ENCODE results near the gene RAB9A. TPM values are rescaled to one million over a fixed set of nuclear protein-coding genes. Genes with fewer than 3 reads are reported as not detected.

RAB9A gene
- total and polyA plus RNA-seq, 9 of the 15 experiments (the other 6 are each of a cell fraction or from before 2014, with no cell fraction given), result 13.5 to 20.8 (median 17.7) TPM

DNA sequence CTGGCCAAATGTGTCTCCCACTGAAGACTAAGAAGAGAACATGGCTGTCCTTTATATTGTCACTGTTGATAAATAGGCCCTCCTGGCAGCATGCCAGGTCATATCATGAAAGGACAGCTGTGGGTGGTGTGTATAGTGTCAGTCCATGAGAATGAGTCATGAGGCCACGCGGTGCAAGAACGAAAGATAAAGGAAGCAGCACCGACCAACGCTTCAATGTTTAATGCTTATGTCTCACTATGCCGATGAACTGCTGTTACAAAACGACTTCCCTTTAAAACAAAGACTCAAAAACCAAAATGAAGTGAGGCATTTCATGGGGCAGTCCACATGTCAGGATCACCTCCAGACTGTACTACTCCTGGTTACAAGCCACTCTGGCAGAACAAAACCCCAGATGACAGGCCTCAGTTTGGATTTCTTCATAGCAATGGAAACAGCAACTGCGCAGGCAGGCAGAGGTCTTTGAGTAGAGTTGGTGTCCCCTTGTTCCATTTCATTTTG lies 41.2 kb upstream of the RAB9A start (continued):
- TF ChIP-seq BDP1 (IDR thresholded peaks at IDR 0.05; ENCODE audit: insufficient read depth, insufficient read length) (no peak), CBX5 (IDR thresholded peaks at IDR 0.05; ENCODE audit: borderline replicate concordance, low read depth) (0 out of 2 replicates have a peak, but pooled peaks have one; percentile 28), JUN (IDR thresholded peaks at IDR 0.05; ENCODE audit: borderline replicate concordance, low read depth, low read length) (peak; percentile 99), JUN (CRISPR knock-in tag; IDR thresholded peaks at IDR 0.05; ENCODE audit: borderline replicate concordance) (no peak; the same call in 1 of the 2 replicates), NCOA6 (IDR thresholded peaks at IDR 0.05) (no peak), SPI1 (IDR thresholded peaks at IDR 0.05; ENCODE audit: borderline replicate concordance, low read depth, low read length) (no peak; the same call in 1 of the 2 replicates), NR2F6 (CRISPR knock-in tag; IDR thresholded peaks at IDR 0.05) (no peak), ZNF174 (CRISPR knock-in tag; IDR thresholded peaks at IDR 0.05) (no peak), ZNF184 (CRISPR knock-in tag; IDR thresholded peaks at IDR 0.05) (no peak), POLR3G (IDR thresholded peaks at IDR 0.05; ENCODE audit: extremely low read depth, insufficient read length, insufficient replicate concordance) (no peak), ZNF764 (CRISPR knock-in tag; IDR thresholded peaks at IDR 0.05; ENCODE audit: low read depth) (no peak)
- TF ChIP-seq, protein P1, sequence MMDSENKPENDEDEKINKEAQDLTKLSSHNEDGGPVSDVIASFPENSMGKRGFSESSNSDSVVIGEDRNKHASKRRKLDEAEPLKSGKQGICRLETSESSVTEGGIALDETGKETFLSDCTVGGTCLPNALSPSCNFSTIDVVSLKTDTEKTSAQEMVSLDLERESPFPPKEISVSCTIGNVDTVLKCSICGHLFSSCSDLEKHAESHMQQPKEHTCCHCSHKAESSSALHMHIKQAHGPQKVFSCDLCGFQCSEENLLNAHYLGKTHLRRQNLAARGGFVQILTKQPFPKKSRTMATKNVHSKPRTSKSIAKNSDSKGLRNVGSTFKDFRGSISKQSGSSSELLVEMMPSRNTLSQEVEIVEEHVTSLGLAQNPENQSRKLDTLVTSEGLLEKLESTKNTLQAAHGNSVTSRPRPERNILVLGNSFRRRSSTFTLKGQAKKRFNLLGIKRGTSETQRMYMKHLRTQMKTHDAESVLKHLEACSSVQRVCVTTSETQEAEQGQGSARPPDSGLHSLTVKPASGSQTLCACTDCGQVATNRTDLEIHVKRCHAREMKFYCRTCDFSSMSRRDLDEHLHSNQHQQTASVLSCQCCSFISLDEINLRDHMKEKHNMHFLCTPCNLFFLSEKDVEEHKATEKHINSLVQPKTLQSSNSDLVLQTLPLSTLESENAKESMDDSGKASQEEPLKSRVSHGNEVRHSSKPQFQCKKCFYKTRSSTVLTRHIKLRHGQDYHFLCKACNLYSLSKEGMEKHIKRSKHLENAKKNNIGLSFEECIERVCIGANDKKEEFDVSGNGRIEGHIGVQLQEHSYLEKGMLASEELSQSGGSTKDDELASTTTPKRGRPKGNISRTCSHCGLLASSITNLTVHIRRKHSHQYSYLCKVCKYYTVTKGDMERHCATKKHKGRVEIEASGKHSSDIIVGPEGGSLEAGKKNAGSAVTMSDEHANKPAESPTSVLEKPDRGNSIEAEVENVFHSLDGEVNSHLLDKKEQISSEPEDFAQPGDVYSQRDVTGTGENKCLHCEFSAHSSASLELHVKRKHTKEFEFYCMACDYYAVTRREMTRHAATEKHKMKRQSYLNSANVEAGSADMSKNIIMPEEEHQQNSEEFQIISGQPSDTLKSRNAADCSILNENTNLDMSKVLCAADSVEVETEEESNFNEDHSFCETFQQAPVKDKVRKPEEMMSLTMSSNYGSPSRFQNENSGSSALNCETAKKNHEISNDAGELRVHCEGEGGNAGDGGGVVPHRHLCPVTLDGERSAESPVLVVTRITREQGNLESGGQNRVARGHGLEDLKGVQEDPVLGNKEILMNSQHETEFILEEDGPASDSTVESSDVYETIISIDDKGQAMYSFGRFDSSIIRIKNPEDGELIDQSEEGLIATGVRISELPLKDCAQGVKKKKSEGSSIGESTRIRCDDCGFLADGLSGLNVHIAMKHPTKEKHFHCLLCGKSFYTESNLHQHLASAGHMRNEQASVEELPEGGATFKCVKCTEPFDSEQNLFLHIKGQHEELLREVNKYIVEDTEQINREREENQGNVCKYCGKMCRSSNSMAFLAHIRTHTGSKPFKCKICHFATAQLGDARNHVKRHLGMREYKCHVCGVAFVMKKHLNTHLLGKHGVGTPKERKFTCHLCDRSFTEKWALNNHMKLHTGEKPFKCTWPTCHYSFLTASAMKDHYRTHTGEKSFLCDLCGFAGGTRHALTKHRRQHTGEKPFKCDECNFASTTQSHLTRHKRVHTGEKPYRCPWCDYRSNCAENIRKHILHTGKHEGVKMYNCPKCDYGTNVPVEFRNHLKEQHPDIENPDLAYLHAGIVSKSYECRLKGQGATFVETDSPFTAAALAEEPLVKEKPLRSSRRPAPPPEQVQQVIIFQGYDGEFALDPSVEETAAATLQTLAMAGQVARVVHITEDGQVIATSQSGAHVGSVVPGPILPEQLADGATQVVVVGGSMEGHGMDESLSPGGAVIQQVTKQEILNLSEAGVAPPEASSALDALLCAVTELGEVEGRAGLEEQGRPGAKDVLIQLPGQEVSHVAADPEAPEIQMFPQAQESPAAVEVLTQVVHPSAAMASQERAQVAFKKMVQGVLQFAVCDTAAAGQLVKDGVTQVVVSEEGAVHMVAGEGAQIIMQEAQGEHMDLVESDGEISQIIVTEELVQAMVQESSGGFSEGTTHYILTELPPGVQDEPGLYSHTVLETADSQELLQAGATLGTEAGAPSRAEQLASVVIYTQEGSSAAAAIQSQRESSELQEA (IDR thresholded peaks at IDR 0.05; ENCODE audit: low read depth), result no peak
- TF ChIP-seq, protein P2, sequence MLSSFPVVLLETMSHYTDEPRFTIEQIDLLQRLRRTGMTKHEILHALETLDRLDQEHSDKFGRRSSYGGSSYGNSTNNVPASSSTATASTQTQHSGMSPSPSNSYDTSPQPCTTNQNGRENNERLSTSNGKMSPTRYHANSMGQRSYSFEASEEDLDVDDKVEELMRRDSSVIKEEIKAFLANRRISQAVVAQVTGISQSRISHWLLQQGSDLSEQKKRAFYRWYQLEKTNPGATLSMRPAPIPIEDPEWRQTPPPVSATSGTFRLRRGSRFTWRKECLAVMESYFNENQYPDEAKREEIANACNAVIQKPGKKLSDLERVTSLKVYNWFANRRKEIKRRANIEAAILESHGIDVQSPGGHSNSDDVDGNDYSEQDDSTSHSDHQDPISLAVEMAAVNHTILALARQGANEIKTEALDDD (IDR thresholded peaks at IDR 0.05), result no peak
- TF ChIP-seq, protein P3, sequence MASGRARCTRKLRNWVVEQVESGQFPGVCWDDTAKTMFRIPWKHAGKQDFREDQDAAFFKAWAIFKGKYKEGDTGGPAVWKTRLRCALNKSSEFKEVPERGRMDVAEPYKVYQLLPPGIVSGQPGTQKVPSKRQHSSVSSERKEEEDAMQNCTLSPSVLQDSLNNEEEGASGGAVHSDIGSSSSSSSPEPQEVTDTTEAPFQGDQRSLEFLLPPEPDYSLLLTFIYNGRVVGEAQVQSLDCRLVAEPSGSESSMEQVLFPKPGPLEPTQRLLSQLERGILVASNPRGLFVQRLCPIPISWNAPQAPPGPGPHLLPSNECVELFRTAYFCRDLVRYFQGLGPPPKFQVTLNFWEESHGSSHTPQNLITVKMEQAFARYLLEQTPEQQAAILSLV (tag; IDR thresholded peaks at IDR 0.05), result no peak
